ENCODE measurements around the gene PALM. TPM values are rescaled to one million over a fixed set of nuclear protein-coding genes. Genes with fewer than 3 reads are reported as not detected.

The PALM gene
- total RNA-seq, 1 donor from 2014 or later: 42.0 TPM

- no peaks in the 10 kb centered on the region for H3K27me3 Mint-ChIP-seq (ENCODE audit: unreplicated experiment)
- no peaks in the 10 kb centered on the region for H3K9me3 Mint-ChIP-seq (ENCODE audit: unreplicated experiment)
- H3K27ac Mint-ChIP-seq (ENCODE audit: unreplicated experiment): no peak overlapping the region
- H3K4me1 Mint-ChIP-seq (ENCODE audit: unreplicated experiment): no peaks in the 10 kb centered on the region
- TF ChIP-seq CTCF (IDR thresholded peaks at IDR 0.05; ENCODE audit: unreplicated experiment): no peak
- no peak overlapping the region for H3K4me3 Mint-ChIP-seq (ENCODE audit: unreplicated experiment)
- DNase-seq (ENCODE audit: low spot score): no peak
- H3K36me3 Mint-ChIP-seq (ENCODE audit: low read depth, unreplicated experiment): no peaks in the 10 kb centered on the region
These were observed 22.0 kb upstream of the PALM start for GRCh38 chr19:686589-687297.

- no peak for DNase-seq (ENCODE audit: low spot score)
- no peak overlapping the region for H3K27ac Mint-ChIP-seq (ENCODE audit: unreplicated experiment)
- H3K4me3 Mint-ChIP-seq (ENCODE audit: unreplicated experiment): no peak overlapping the region
- H3K4me1 Mint-ChIP-seq (ENCODE audit: unreplicated experiment): no peaks in the 10 kb centered on the region
- no peak for TF ChIP-seq CTCF (IDR thresholded peaks at IDR 0.05; ENCODE audit: unreplicated experiment)
- H3K36me3 Mint-ChIP-seq (ENCODE audit: low read depth, unreplicated experiment): no peaks in the 10 kb centered on the region
- no peaks in the 10 kb centered on the region for H3K9me3 Mint-ChIP-seq (ENCODE audit: unreplicated experiment)
- H3K27me3 Mint-ChIP-seq (ENCODE audit: unreplicated experiment): no peaks in the 10 kb centered on the region
These were observed 21.1 kb upstream of the PALM start for GRCh38 chr19:687569-688166.

GRCh38 chr19:688214-688613 is 20.5 kb upstream of the PALM start:
- Mint-ChIP-seq H3K4me1 (ENCODE audit: unreplicated experiment) (no peaks in the 10 kb centered on the region), H3K36me3 (ENCODE audit: low read depth, unreplicated experiment) (no peaks in the 10 kb centered on the region), H3K27ac (ENCODE audit: unreplicated experiment) (no peak overlapping the region)

GRCh38 chr19:688992-689391 is 19.7 kb upstream of the PALM start:
- Mint-ChIP-seq H3K27me3 (ENCODE audit: unreplicated experiment) (no peaks in the 10 kb centered on the region), H3K36me3 (ENCODE audit: low read depth, unreplicated experiment) (no peaks in the 10 kb centered on the region), H3K4me1 (ENCODE audit: unreplicated experiment) (no peaks in the 10 kb centered on the region), H3K4me3 (ENCODE audit: unreplicated experiment) (peak overlapping the region; percentile 53), H3K27ac (ENCODE audit: unreplicated experiment) (no peak overlapping the region), H3K9me3 (ENCODE audit: unreplicated experiment) (no peaks in the 10 kb centered on the region)
- TF ChIP-seq CTCF (IDR thresholded peaks at IDR 0.05; ENCODE audit: unreplicated experiment): no peak
- no peak for DNase-seq (ENCODE audit: low spot score)

More at GRCh38 chr19:688214-688613, 20.5 kb upstream of the PALM start:
- Mint-ChIP-seq H3K27me3 (ENCODE audit: unreplicated experiment) (no peaks in the 10 kb centered on the region), H3K4me3 (ENCODE audit: unreplicated experiment) (no peak overlapping the region), H3K9me3 (ENCODE audit: unreplicated experiment) (no peaks in the 10 kb centered on the region)
- no peak for TF ChIP-seq CTCF (IDR thresholded peaks at IDR 0.05; ENCODE audit: unreplicated experiment)
- no peak for DNase-seq (ENCODE audit: low spot score)

- no peaks in the 10 kb centered on the region for H3K4me1 Mint-ChIP-seq (ENCODE audit: unreplicated experiment)
- H3K27ac Mint-ChIP-seq (ENCODE audit: unreplicated experiment): no peak overlapping the region
- DNase-seq (ENCODE audit: low spot score): no peak
- H3K36me3 Mint-ChIP-seq (ENCODE audit: low read depth, unreplicated experiment): no peaks in the 10 kb centered on the region
- H3K4me3 Mint-ChIP-seq (ENCODE audit: unreplicated experiment): no peak overlapping the region
- no peaks in the 10 kb centered on the region for H3K9me3 Mint-ChIP-seq (ENCODE audit: unreplicated experiment)
- no peaks in the 10 kb centered on the region for H3K27me3 Mint-ChIP-seq (ENCODE audit: unreplicated experiment)
- no peak for TF ChIP-seq CTCF (IDR thresholded peaks at IDR 0.05; ENCODE audit: unreplicated experiment)
These were observed 18.5 kb upstream of the PALM start for GRCh38 chr19:690203-690602.

Measured in endothelial cell (in vitro differentiated cells).